Measurements from ENCODE around the gene CDH23.

Gene CDH23

DNA sequence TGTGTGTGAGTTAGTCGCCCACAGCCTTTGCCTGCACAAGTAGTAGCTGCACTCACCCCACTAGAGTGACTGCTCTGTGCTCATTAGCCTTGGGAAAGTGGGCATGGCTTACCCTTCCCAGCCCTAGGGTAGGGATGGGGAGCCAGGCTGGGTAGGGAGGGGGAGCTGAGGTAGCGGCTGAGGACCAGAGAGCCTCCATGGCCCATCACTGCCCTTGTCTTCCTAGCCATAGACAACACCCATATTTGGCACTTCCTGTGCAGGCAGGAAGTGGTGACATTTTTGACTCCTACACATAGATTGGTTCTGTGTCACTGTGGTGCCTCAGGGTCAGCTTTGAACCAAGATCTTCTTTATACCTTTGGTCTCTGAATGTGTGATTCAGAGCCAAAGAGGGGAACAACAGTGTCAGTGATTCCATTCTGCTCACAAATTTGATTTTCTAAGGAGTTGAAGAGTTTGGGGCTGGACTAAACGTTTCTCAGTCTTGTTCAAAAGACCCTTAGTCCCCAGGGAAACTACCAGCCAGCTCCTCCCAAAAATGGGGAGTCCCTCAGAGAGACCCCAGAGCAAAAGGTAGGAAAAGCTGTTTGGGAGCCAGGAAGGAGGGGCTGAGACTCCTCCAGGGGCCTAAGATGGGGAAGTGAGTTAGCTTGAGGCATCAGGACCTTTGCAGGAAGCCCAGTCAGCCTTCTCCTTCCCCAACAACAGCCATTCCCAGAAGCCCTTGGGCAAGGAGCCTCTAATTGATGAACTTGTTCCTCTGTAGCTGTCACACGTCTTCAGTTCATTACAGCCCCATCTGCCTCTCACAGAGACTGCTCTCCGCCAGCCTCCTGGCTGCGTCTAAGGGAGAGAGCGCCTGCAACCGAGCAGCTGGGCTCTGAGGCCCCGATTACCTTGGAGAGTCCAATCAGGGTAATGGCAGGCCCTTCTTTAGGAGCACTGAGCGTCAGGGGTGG is 135.0 kb downstream of the CDH23 start:
- Histone ChIP-seq H3K27me3 (ENCODE audit: control insufficient read depth, insufficient read depth, low read length, poor library complexity, severe bottlenecking) (no peaks in the 10 kb centered on the region), H3K4me3 (ENCODE audit: insufficient read depth, low read depth, low read length) (no peak overlapping the region), H3K36me3 (ENCODE audit: control insufficient read depth, insufficient read depth, low read length) (no peaks in the 10 kb centered on the region), H3K4me1 (ENCODE audit: control insufficient read depth, insufficient read depth, low read length) (peaks cover 28% of the 10 kb centered on the region), H3K27ac (ENCODE audit: insufficient read depth, low read depth, low read length, poor library complexity, severe bottlenecking) (no peak overlapping the region), H3K9me3 (ENCODE audit: control insufficient read depth, low read length) (no peaks in the 10 kb centered on the region)
- 71% methylated on average over 9 to 10 of the region's 10 CpGs for WGBS, 2 experiments

GRCh38 chr10:71532878-71533277 is 136.2 kb downstream of the CDH23 start:
- Histone ChIP-seq H3K27me3 (ENCODE audit: control insufficient read depth, insufficient read depth, low read length, poor library complexity, severe bottlenecking) (no peaks in the 10 kb centered on the region), H3K4me1 (ENCODE audit: control insufficient read depth, insufficient read depth, low read length) (peaks cover 24% of the 10 kb centered on the region), H3K36me3 (ENCODE audit: control insufficient read depth, insufficient read depth, low read length) (no peaks in the 10 kb centered on the region), H3K4me3 (ENCODE audit: insufficient read depth, low read depth, low read length) (no peak overlapping the region), H3K27ac (ENCODE audit: insufficient read depth, low read depth, low read length, poor library complexity, severe bottlenecking) (no peak overlapping the region), H3K9me3 (ENCODE audit: control insufficient read depth, low read length) (no peaks in the 10 kb centered on the region)
- WGBS, 2 experiments: 94 to 95% methylated on average over 11 of the region's 11 CpGs

GRCh38 chr10:71533936-71534335 is 137.2 kb downstream of the CDH23 start:
- H3K27ac ChIP-seq (ENCODE audit: insufficient read depth, low read depth, low read length, poor library complexity, severe bottlenecking): no peak overlapping the region
- no peaks in the 10 kb centered on the region for H3K27me3 ChIP-seq (ENCODE audit: control insufficient read depth, insufficient read depth, low read length, poor library complexity, severe bottlenecking)
- no peaks in the 10 kb centered on the region for H3K9me3 ChIP-seq (ENCODE audit: control insufficient read depth, low read length)
- no peaks in the 10 kb centered on the region for H3K36me3 ChIP-seq (ENCODE audit: control insufficient read depth, insufficient read depth, low read length)
- WGBS, 2 experiments: 93 to 95% methylated on average over 7 of the region's 7 CpGs
- H3K4me1 ChIP-seq (ENCODE audit: control insufficient read depth, insufficient read depth, low read length): peaks cover 15% of the 10 kb centered on the region
- H3K4me3 ChIP-seq (ENCODE audit: insufficient read depth, low read depth, low read length): no peak overlapping the region

- H3K27ac ChIP-seq (ENCODE audit: insufficient read depth, low read depth, low read length, poor library complexity, severe bottlenecking): no peak overlapping the region
- no peaks in the 10 kb centered on the region for H3K27me3 ChIP-seq (ENCODE audit: control insufficient read depth, insufficient read depth, low read length, poor library complexity, severe bottlenecking)
- H3K4me1 ChIP-seq (ENCODE audit: control insufficient read depth, insufficient read depth, low read length): peaks cover 9% of the 10 kb centered on the region
- WGBS, 2 experiments: 83 to 88% methylated on average over 4 of the region's 4 CpGs
- no peak overlapping the region for H3K4me3 ChIP-seq (ENCODE audit: insufficient read depth, low read depth, low read length)
- H3K9me3 ChIP-seq (ENCODE audit: control insufficient read depth, low read length): no peaks in the 10 kb centered on the region
- no peaks in the 10 kb centered on the region for H3K36me3 ChIP-seq (ENCODE audit: control insufficient read depth, insufficient read depth, low read length)
Measured at GRCh38 chr10:71534568-71535194, 138.0 kb downstream of the CDH23 start.

DNA sequence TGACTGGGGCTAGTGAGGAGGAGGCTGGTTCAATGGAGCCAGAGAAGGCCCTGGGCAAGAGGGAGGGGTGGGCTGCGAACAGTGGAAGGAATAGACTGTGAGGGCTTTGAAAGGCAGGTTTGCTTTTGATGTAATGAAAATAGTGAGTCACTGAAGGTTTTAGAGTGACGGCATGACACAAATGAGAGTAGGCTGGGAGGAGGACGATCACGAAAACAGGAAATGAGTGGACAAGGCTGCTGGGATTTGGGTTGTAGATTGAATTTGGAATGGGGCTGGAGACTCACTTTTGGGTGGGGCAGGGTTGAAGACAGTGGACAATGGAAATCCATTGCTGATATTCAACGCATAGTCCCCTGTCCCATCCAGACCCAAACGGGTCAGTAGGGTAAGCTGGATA is 139.6 kb downstream of the CDH23 start:
- peaks cover 2% of the 10 kb centered on the region for H3K4me1 ChIP-seq (ENCODE audit: control insufficient read depth, insufficient read depth, low read length)
- no peaks in the 10 kb centered on the region for H3K36me3 ChIP-seq (ENCODE audit: control insufficient read depth, insufficient read depth, low read length)
- WGBS, 2 experiments: 94 to 97% methylated on average over 6 of the region's 6 CpGs

GRCh38 chr10:71537125-71537524 is 140.4 kb downstream of the CDH23 start:
- 91 to 93% methylated on average over 8 of the region's 8 CpGs for WGBS, 2 experiments
- Histone ChIP-seq H3K4me3 (ENCODE audit: insufficient read depth, low read depth, low read length) (no peak overlapping the region), H3K9me3 (ENCODE audit: control insufficient read depth, low read length) (no peaks in the 10 kb centered on the region), H3K27me3 (ENCODE audit: control insufficient read depth, insufficient read depth, low read length, poor library complexity, severe bottlenecking) (no peaks in the 10 kb centered on the region), H3K36me3 (ENCODE audit: control insufficient read depth, insufficient read depth, low read length) (no peaks in the 10 kb centered on the region), H3K27ac (ENCODE audit: insufficient read depth, low read depth, low read length, poor library complexity, severe bottlenecking) (no peak overlapping the region), H3K4me1 (ENCODE audit: control insufficient read depth, insufficient read depth, low read length) (peaks cover 2% of the 10 kb centered on the region)

More for the DNA sequence above, 139.6 kb downstream of the CDH23 start:
- H3K27me3 ChIP-seq (ENCODE audit: control insufficient read depth, insufficient read depth, low read length, poor library complexity, severe bottlenecking): no peaks in the 10 kb centered on the region
- H3K9me3 ChIP-seq (ENCODE audit: control insufficient read depth, low read length): no peaks in the 10 kb centered on the region
- H3K27ac ChIP-seq (ENCODE audit: insufficient read depth, low read depth, low read length, poor library complexity, severe bottlenecking): no peak overlapping the region
- H3K4me3 ChIP-seq (ENCODE audit: insufficient read depth, low read depth, low read length): no peak overlapping the region

- WGBS, 2 experiments: 83 to 89% methylated on average over 7 of the region's 7 CpGs
Measured at GRCh38 chr10:71537681-71538080, 141.0 kb downstream of the CDH23 start.

GRCh38 chr10:71538608-71539260 is 142.0 kb downstream of the CDH23 start:
- Histone ChIP-seq H3K27ac (ENCODE audit: insufficient read depth, low read depth, low read length, poor library complexity, severe bottlenecking) (no peak overlapping the region), H3K4me1 (ENCODE audit: control insufficient read depth, insufficient read depth, low read length) (peaks cover 2% of the 10 kb centered on the region), H3K9me3 (ENCODE audit: control insufficient read depth, low read length) (no peaks in the 10 kb centered on the region), H3K27me3 (ENCODE audit: control insufficient read depth, insufficient read depth, low read length, poor library complexity, severe bottlenecking) (no peaks in the 10 kb centered on the region), H3K4me3 (ENCODE audit: insufficient read depth, low read depth, low read length) (no peak overlapping the region), H3K36me3 (ENCODE audit: control insufficient read depth, insufficient read depth, low read length) (no peaks in the 10 kb centered on the region)
- 92 to 93% methylated on average over 9 of the region's 9 CpGs for WGBS, 2 experiments

More at GRCh38 chr10:71537681-71538080, 141.0 kb downstream of the CDH23 start:
- H3K4me1 ChIP-seq (ENCODE audit: control insufficient read depth, insufficient read depth, low read length): peaks cover 2% of the 10 kb centered on the region
- H3K9me3 ChIP-seq (ENCODE audit: control insufficient read depth, low read length): no peaks in the 10 kb centered on the region
- no peak overlapping the region for H3K4me3 ChIP-seq (ENCODE audit: insufficient read depth, low read depth, low read length)
- H3K27ac ChIP-seq (ENCODE audit: insufficient read depth, low read depth, low read length, poor library complexity, severe bottlenecking): no peak overlapping the region
- H3K27me3 ChIP-seq (ENCODE audit: control insufficient read depth, insufficient read depth, low read length, poor library complexity, severe bottlenecking): no peaks in the 10 kb centered on the region
- no peaks in the 10 kb centered on the region for H3K36me3 ChIP-seq (ENCODE audit: control insufficient read depth, insufficient read depth, low read length)

- Histone ChIP-seq H3K36me3 (ENCODE audit: control insufficient read depth, insufficient read depth, low read length) (no peaks in the 10 kb centered on the region), H3K9me3 (ENCODE audit: control insufficient read depth, low read length) (no peaks in the 10 kb centered on the region), H3K4me3 (ENCODE audit: insufficient read depth, low read depth, low read length) (no peak overlapping the region), H3K4me1 (ENCODE audit: control insufficient read depth, insufficient read depth, low read length) (peaks cover 11% of the 10 kb centered on the region), H3K27me3 (ENCODE audit: control insufficient read depth, insufficient read depth, low read length, poor library complexity, severe bottlenecking) (no peaks in the 10 kb centered on the region), H3K27ac (ENCODE audit: insufficient read depth, low read depth, low read length, poor library complexity, severe bottlenecking) (no peak overlapping the region)
- 52 to 61% methylated on average over 3 of the region's 3 CpGs for WGBS, 2 experiments
Measured at GRCh38 chr10:71539442-71540118, 142.9 kb downstream of the CDH23 start.

Measured in ectodermal cell (in vitro differentiated cells).